Astrocyte (in vitro differentiated cells and primary cell): ENCODE measurements around the gene ITCH.

Experiments
- CTCF ChIP-seq: IDR thresholded peaks from 2 replicates; pipeline ENCODE4 v1.5.1; 2011; ENCODE audit warnings: low read depth, mild to moderate bottlenecking, inconsistent platforms, low read length, moderate library complexity; ENCODE audit not compliant: insufficient read depth
- EZH2 ChIP-seq: IDR thresholded peaks from 2 replicates; pipeline ENCODE4 v1.6.1; 2012; ENCODE audit warnings: mild to moderate bottlenecking, low read length, inconsistent platforms; ENCODE audit not compliant: insufficient read depth

GRCh38 chr20:34534391-34535165 is 171.5 kb downstream of the ITCH start:
- TF ChIP-seq CTCF (no peak), EZH2 (no peak)
